Measurements from ENCODE around the gene HHAT. TPM values are rescaled to one million over a fixed set of nuclear protein-coding genes. Genes with fewer than 3 reads are reported as not detected.

HHAT gene
- total and polyA plus RNA-seq, 4 experiments from 2014 or later: 4.3 to 6.8 (median 5.8) TPM

- no peak overlapping the region for H3K4me3 ChIP-seq (ENCODE audit: low read length in 2 of 2)
- no peaks in the 10 kb centered on the region for H3K4me1 ChIP-seq (ENCODE audit: insufficient read depth, low read length)
- no peak overlapping the region for H3K27ac ChIP-seq (ENCODE audit: low read depth, low read length)
- Mint-ChIP-seq H3K4me3 (no peak overlapping the region), H3K4me1 (no peaks in the 10 kb centered on the region), H3K27ac (no peak overlapping the region), H3K36me3 (no peaks in the 10 kb centered on the region), H3K9me3 (peaks cover 0 to 3% (median 0%) of the 10 kb centered on the region in 8 donors), H3K27me3 (peaks cover 3% of the 10 kb centered on the region in 2 donors)
- intact Hi-C loops (cut with micrococcal nuclease): no loop called here
- no peaks in the 10 kb centered on the region for H3K36me3 ChIP-seq (ENCODE audit: insufficient read depth, low read length)
- H3K27me3 ChIP-seq (ENCODE audit: insufficient read depth, low read length): no peaks in the 10 kb centered on the region
- POLR2A ChIA-PET (ENCODE audit: partially characterized antibody): no interaction called here
- no peak for DNase-seq
- CTCF ChIA-PET (ENCODE audit: partially characterized antibody): no interaction called here
- no peaks in the 10 kb centered on the region for H3K9me3 ChIP-seq (ENCODE audit: control insufficient read depth in 1 of 2, low read length in 2 of 2)
These were observed 394.9 kb downstream of the HHAT start for GRCh38 chr1:210723646-210724045.

GRCh38 chr1:210724768-210725167, 396.1 kb downstream of the HHAT start:
- intact Hi-C loops (cut with micrococcal nuclease): no loop called here
- no peaks in the 10 kb centered on the region for H3K9me3 ChIP-seq (ENCODE audit: control insufficient read depth in 1 of 2, low read length in 2 of 2)
- H3K4me1 ChIP-seq (ENCODE audit: insufficient read depth, low read length): no peaks in the 10 kb centered on the region
- H3K4me3 Mint-ChIP-seq: no peak overlapping the region
- no peak for DNase-seq
- no peaks in the 10 kb centered on the region for H3K27me3 ChIP-seq (ENCODE audit: insufficient read depth, low read length)
- POLR2A ChIA-PET (ENCODE audit: partially characterized antibody): no interaction called here
- H3K27ac Mint-ChIP-seq: no peak overlapping the region
- H3K36me3 Mint-ChIP-seq: no peaks in the 10 kb centered on the region
- H3K27me3 Mint-ChIP-seq: peaks cover 3 to 5% of the 10 kb centered on the region in 2 donors
- H3K9me3 Mint-ChIP-seq: peaks cover 0 to 3% (median 0%) of the 10 kb centered on the region in 8 donors
- no peak overlapping the region for H3K4me3 ChIP-seq (ENCODE audit: low read length in 2 of 2)
- no peaks in the 10 kb centered on the region for H3K36me3 ChIP-seq (ENCODE audit: insufficient read depth, low read length)
- no peaks in the 10 kb centered on the region for H3K4me1 Mint-ChIP-seq
- CTCF ChIA-PET (ENCODE audit: partially characterized antibody): no interaction called here
- H3K27ac ChIP-seq (ENCODE audit: low read depth, low read length): no peak overlapping the region

Other genes with a start within 250 kb of the HHAT start
- gene SERTAD4, start 96.1 kb upstream of the HHAT start, total RNA-seq: not detected
- not detected for gene SERTAD4, start 96.1 kb upstream of the HHAT start, polyA plus RNA-seq

All from CD4-positive, alpha-beta memory T cell (primary cell).